Stimulated activated CD4-positive, alpha-beta T cell treated with anti-CD3 and anti-CD28 coated beads, TNF-alpha, amount 100 ng/mL, for 4 hours (primary cell): ENCODE data around the gene CNTNAP3B.
"Not testable (repeated sequence)": the region's sequence is repeated elsewhere in the genome, so short reads cannot be mapped to it uniquely, and the experiment has no call there.

Experiments used
- DNase-seq, 3 experiments: peaks; one replicate each; pipeline ENCODE4 v3.0.0-alpha.2; 2020; ENCODE audit warnings: low read depth in 3 of 3

CNTNAP3B gene

DNA sequence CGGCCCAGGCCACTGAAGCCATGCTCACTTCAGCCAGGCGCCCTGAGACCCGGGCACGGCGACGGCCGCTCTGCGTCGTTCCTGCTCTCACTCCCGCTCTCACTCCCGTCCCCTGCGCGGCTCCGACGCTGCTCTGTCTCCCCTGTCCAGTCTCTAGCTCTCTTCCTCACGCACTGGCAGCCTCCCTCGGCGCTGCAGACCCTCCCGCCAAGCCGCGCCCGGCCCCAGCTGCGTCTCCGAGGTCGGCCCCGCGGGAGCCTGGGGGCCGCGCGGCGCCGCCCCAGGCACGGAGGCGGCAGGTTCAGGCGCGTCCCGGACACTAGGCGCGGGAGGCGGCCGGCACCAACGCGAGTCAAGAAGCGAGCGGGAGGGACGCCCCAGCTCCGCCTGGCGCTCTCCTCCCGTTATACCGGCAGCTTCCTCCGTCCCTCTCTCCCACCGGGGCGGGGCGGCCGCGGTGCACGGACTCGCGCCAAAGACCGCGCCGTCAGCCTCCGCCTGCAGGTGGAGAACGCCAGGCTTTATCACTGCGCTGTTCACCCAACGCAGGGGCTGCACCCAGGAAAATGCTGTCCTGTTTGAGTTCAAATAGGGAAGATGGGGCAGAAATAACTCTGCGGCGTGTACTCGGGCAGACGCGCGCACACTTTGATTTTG is at the start of gene CNTNAP3B:
Gene CNTNAP3B, minus strand, starts transcription at position 354 of the 657 bp plus-strand sequence. Its CDS starts 332 bp downstream, at position 22.
- DNase-seq, result not testable (repeated sequence)

DNA sequence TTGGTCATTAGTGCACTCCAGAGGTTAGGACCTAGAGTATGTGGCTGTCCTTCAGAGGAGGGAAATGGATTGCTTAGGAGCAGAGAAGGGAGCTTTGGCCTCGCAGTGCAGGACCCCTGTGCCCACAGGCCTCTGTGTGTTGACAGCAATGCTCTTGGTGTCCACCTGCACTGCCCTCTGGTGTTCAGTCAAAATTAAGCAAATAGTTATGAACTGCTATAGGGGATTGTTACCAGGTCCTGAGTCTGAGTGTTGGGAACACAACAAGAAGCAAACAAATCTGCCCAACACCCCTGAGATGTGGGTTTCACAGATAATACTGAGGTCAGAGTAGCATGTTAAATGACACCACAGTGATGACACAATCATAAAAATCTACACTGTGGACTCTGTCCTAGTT is 31.1 kb upstream of the CNTNAP3B start:
- not testable (repeated sequence) for DNase-seq

DNA sequence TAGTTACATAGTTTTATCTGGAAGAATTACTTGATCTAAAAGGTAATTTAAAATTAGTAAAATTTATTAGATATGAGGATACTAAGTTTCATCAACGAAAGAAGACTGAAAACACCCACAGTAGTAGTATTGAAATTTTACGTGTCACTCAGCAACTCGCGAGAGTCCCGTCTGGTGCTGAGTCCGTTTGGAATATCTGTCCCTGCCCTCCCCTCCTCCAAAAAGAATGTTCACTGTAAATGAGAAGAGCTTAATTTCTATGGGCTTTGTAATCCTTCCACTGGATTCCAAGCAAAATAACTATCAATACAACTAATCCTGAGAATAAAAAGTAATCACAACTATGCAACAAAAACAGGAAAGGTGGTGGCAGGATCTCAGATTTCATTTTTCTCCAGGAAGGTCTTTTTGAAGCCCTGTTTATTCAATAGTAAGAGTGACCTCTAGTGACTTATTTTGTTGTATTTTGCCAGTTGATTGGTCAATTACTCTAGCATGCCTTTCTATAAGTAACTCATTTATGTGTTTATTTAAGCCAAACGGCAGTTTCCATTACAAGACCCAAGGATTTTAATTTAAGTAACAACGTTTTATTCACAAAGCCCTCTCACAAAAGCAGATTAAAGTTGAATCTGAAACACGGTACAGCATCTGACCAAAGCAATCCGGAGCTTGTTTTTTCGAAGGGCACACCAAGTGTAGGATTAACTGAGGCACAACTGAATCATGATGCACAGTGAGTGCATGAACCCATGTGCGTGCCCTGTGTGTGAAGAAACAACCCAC is 2.0 kb downstream of the CNTNAP3B start:
- DNase-seq, result not testable (repeated sequence)

DNA sequence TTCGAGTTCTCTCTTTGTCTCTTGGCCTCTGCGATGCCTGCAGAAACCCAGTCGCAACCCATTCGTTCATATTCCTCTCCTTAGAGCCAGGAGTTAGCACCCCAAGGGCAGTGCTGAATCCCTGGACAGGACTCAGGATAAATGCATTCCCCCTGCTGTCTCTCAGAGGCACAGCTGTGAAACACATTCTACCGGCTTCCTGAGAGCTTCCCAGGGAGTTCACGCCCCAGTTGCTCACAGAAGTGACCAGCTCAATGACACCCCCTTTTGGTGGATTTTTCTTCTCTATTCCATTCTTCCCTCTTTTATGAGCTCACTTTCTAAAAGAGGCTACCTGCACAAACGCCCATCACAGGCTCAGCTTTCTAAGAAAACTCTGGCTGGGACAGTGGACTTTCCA is 8.2 kb downstream of the CNTNAP3B start:
- DNase-seq, result not testable (repeated sequence)

DNA sequence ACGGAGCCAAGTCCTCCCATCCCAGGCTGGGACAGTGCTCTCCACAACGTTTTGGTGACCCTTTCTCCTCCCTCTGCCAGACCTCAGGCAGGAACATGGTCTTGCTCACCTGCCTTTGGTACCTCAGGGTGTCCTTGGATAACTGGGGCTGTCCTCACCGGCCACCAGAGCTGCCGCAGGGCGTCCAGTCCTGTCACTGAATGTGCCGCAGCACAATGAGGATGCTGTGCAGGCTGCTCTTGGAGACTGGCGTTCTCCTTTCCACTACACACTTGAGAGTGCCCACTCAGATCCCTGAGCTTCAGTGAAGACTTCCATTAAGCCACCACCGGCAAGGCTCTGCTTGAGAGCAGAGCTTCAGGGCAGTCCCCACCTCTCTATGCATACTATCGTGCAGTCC is 33.3 kb downstream of the CNTNAP3B start:
- DNase-seq, result not testable (repeated sequence)

DNA sequence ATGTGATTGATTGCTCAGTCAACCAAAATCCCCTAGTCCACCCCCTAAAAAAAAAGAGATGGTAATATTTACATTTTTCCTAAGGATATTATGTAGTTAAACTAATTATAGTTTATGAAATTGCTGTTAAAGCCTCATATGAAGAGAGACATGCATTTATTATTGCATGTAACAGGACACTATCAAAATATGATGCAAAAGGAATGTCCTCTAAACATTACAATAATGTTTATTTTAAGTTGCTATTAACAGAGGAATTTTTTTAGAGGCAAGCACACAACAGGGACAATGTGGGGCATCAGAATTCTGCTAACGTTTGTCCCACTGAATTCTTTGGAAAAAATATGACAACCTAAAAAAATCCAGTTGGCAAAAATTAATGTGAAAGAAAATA is 44.7 kb downstream of the CNTNAP3B start:
- not testable (repeated sequence) for DNase-seq

DNA sequence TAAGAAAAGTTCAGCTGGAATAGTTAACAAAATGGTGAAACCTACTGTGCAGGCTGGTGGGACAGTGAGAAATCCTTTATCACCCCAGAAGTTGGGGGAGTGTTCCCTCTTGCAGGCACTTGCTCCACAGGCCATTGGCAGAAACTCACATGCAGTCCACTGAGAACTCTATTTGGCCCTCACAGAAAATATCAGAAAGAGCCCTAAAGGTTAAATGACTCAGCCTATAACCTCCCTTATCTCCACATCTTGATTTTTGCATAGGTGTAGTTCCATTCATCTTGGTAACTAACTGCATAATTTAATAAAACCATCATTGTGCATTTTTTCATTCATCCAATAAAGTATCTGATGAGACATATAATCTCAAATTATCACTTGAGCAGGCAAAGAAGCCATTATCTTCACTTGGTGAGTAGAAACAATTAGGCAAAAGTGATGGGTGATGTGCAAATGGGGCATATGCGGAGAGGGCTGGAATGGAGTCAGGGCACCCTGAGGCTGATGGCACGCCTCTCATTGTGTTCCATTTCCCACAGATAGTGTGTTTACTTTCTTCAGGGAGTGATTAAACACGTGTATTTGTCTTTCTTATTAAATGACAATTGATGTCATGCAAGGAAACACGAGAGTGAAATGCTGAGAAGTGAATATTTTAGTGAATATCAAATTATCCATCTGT is 45.2 kb downstream of the CNTNAP3B start:
- not testable (repeated sequence) for DNase-seq

DNA sequence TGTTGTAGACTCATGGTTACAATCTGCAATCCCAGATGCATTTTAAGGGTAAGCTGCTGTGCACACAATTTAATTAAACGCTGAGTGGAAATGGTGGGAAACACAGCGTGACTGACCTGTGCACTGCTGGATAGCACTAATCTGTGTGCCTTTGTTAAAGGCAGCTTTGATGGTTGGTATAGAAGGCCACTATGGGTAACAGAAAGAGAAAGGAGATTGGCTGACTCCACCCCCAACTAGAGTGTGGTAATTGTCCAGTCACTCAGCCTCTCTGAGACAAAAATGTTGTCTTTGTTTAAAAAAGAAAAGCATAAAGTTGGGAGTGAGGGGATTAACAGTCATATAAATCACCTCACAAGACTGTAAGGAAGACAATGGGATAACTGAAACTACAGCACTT is 48.9 kb downstream of the CNTNAP3B start:
- DNase-seq, result not testable (repeated sequence)

DNA sequence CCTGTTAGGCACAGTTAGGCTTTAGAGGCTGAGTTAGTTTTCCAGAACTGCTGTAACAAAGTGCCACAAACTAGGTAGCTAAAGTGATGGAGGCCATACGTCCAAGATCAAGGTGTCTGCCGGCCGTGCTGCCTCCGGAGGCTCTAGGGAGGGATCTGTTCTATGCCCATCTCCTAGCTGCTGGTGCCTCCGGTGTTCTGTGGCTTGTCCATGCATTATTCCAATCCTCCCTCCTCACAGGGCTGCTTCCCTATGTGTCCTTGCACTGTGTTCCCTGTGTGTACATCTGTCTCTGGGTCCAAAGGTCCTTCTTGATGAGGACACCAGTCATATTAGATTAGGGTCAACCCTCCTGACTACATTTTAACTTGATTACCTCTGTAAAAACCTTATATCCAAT is 54.4 kb downstream of the CNTNAP3B start:
- not testable (repeated sequence) for DNase-seq

DNA sequence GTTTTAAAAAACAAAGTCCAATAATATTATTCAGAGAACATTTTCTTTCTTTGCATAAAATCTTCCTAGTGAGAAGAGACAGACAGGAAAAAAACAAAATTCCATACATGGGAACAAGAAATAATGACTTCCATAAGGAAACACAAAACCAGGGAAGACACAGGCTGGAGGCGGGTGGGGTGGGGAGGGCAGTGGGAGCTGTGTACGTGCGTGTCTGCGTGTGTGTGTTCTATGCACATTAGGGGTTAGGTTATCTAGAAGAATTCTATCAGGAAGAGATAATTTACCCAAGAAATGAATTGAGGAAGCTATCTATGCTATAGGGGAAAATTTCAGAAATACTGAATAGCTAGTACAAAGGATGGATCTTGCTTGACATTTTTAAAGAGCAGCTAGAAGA is 58.2 kb downstream of the CNTNAP3B start:
- DNase-seq, result not testable (repeated sequence)

DNA sequence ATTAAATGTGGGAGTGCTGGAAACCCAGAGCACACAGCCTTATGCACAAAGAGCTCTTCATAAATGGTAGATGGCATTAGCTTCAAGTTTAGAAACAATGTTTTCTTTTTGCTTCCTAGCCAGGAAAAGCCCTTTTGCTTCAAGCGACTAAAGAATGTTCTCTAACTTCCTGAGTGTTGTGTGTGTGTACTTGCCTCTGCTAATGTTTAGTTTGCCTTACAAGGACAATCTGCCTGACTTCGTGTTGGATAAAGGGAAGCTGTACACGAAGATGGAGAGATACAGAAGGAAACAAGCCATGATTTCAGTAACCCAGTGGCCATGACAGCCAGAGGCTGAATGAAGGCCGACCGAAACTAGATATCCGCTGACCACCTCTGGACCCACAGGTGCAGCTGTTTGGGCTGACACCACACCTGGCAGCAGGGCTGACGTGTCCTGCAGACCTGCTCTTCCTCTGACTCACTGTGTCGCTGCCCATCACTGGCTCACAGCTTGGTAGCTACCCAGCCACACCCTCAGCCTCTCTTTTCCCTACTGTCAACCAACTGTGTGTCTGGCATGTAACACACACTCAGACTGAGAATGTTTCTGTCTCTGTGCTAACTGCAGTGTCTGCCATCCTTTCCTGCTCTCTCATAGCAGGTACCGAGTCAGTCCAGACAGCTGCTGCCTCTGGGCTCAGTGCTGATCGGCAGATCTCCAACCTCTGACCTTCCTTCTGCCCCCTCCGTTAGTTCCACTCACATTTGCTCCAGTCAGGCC is 59.0 kb downstream of the CNTNAP3B start:
- DNase-seq, result not testable (repeated sequence)

DNA sequence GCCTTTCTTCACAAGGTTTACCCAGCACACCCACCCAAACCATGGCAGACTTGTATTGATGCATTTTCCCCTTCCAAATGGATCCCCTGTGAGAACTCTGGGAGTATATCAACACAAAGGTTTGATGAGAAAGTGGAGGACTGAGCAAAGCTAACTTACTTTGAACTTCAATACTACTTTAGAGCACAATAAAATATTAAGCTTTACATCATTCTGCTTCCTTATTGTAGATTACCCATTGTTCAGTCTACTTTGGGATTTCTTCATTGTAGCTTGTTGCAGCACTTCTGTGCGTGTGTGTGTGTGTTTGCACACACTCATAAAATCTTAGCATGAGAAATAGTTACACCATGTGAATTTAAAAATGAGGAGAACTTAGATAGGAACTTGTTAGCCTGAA is 75.4 kb downstream of the CNTNAP3B start:
- not testable (repeated sequence) for DNase-seq

DNA sequence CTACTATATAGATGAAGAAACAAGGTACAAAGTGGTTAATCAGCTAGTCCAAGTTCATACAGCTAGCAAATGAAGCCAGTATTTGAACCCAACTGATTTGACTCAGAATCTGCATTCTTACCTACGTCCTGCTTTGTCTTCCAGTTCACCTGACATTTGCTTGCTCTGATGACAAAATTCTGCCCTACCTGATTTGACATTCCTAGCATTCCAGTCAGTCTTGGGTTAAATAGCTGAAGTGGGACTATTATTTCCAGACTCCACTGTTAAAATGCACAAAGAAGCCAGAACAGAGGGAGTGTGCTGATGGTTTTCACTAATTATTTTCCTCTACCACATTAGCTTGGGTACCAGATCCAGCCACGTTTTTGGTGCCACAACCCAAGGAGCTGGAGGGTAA is 78.5 kb downstream of the CNTNAP3B start:
- not testable (repeated sequence) for DNase-seq

DNA sequence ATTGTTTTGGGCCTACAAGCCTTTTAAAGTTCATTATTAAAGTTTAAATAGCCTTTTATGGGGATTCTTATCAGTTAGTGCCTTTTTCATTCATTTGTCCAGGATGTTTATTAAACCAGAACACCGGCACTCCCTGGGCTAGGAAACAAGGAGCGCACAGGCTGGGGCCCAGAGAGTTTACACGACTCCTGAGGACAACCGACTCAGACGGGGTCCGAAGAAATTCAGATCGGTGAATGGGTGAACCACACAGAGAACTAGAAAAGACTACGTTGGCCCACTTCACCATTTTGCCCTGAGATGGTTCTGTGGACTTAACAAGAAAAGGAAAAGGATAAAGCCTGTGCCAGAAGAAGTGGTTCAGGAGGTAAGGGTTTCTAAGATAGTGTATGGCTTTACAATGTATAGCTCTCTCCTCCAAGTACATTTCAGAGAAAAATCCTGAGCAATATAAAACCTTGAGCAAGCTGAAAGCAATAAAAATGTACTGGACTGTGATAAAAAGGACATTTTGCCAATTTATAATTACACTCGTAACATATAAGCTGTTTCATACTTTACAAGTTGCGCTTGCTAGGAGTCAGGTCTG is 84.7 kb downstream of the CNTNAP3B start:
- not testable (repeated sequence) for DNase-seq

DNA sequence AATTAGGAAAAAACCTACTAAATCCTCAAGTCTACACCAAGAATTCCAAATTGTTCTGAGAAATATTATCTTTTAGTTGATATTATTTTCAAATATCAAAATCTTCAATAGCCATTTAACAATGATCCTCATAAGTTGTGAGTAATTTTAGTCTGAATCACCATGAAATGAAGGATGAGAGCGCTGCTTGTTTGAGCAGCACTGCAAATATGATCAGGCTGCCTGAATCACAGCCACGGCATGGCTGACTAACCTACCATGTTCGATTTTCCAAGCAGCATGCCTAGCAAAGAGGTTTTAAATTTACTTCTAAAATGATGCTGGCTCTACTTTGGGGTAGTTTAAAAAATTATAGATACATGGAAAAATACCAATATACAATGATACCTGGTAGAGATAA is 95.7 kb downstream of the CNTNAP3B start:
- DNase-seq, result not testable (repeated sequence)

DNA sequence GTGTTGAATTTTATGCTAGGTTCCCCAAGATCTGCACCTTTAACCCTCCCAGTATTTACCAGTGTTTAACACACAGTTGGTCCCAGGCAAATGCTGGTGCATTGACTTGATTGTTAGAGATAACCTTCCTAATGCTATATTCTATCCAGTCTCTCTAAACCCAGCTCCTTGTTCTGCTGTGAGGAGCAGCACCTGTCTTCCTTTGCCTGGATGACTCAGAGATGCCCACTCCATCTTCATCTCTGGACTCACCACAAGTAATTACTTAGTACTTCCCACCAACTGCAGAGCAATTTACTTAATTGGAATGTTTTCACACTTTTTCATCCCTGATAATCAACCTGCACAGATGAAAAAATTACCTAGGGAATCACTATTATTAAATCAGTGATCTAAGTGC is 108.6 kb downstream of the CNTNAP3B start:
- DNase-seq, result not testable (repeated sequence)

DNA sequence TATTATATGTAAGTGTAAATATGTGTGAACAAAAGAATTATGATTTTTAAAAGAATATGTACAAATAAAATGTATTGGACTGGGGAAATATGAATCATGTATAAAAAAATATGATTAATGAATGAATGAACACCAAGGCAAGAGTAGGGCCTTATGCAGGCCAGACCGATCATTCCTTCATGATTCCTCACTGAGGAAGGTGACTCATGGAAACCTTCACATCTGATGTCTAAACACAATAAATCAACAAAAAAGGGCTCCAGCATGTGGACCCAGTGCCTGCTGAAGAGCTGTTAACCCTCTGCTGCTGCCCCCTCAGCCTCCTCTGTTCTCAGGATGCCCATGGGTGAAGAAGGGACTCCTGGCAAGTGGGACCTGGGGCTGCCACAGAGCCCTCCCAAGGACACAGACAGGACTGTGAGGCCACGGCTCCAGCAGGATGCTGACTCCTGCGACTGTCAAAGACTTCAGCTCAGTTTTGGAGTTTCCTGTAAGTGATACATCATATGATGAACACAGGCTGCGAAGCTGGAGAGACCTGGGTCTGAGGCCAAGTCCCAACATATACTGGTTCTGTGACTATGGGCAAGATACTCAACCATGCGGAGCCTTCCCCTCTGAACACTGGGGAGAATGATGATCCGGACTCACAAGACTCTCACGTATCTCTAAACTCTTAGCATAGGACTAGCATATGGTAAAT is 110.9 kb downstream of the CNTNAP3B start:
- not testable (repeated sequence) for DNase-seq

DNA sequence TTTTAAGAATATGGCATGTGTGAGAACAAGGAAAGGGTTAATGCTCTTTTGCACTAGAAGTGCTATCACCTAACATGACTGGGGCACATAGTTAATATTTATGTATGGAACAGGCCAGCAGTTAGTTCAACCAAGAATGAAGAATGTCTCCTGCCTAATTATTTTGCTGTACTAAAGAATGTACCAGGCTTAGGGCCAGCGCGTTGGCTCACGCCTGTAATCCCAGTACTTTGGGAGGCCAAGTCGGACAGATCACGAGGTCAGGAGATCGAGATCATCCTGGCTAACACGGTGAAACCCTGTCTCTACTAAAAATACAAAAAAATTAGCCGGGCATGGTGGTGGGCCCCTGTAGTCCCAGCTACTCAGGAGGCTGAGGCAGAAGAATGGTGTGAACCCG is 114.9 kb downstream of the CNTNAP3B start:
- not testable (repeated sequence) for DNase-seq

DNA sequence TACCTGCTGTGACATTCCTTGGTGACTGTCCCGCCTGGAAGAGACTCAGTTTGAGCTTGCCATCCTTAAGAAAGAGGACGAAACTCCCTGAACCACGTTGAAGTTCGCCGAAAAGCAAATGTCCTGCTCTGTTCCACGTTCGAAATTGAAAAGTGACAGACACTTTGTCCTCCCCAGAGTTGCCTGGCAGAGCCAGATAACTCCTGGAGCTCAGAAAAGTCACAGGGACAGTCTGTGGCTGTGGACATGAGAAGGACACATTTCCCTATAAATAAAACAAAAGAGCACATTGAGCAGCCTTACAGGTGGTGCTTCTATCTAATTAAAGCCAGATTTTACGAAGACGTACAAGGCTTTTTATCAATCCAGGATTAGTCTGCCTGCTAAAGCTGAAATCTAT is 137.6 kb downstream of the CNTNAP3B start:
- DNase-seq, result not testable (repeated sequence)

DNA sequence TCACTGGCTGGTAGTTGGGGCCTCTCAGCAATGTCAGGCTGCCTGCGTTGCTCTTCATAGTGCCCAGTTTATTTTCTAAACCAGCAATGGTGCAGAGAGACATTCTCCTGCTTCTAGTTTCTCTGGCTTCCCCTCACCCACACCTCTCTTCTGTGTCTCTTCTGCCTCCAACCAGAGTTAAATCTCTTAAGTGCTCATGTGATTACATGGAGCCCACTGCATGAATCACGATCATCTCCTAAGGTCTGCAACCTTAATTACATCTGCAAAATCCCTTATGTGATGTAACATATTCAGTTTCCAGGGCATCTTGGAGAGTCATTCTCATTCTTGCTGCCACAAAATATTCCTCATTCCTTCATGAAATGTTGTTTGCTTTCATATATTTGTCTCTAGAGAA is 149.0 kb downstream of the CNTNAP3B start:
- DNase-seq, result not testable (repeated sequence)
